ENCODE results near the gene INMT.
A peak's percentile ranks its signal among the peaks of the same experiment; 100 is the strongest.

DNA sequence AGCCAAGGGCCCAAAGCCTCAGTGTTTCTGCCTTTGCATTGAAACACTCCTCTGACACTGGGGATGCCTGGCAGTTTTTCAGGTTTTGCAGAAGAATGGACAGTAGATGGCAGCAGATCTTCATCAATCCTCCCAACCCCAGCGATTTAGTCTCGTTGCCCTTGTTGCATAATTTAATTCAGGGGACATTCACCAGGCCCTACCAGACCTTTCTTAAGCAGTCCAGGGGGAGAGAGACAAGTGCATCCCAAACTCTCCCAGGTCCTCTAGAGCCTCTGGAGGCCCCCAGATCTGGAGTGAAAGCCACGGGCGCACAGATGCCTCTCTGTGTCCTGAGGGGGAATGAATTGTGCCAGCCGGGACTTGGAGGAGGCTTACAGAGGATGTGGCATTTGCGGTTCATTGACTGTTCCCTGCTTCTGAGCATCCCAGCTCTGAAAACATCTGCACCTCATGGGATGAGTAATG, 48.9 kb downstream of the INMT start:
- no peak for TF ChIP-seq POLR2A (IDR thresholded peaks at IDR 0.05)
- TF ChIP-seq, protein P1, sequence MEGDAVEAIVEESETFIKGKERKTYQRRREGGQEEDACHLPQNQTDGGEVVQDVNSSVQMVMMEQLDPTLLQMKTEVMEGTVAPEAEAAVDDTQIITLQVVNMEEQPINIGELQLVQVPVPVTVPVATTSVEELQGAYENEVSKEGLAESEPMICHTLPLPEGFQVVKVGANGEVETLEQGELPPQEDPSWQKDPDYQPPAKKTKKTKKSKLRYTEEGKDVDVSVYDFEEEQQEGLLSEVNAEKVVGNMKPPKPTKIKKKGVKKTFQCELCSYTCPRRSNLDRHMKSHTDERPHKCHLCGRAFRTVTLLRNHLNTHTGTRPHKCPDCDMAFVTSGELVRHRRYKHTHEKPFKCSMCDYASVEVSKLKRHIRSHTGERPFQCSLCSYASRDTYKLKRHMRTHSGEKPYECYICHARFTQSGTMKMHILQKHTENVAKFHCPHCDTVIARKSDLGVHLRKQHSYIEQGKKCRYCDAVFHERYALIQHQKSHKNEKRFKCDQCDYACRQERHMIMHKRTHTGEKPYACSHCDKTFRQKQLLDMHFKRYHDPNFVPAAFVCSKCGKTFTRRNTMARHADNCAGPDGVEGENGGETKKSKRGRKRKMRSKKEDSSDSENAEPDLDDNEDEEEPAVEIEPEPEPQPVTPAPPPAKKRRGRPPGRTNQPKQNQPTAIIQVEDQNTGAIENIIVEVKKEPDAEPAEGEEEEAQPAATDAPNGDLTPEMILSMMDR (IDR thresholded peaks at IDR 0.05): peak; percentile 67 to 87 (median 71)
